Motor neuron (in vitro differentiated cells): ENCODE measurements around the gene TPP2. TPM values are rescaled to one million over a fixed set of nuclear protein-coding genes. Genes with fewer than 3 reads are reported as not detected.

Experiments used
- ATAC-seq, 8 experiments: fragments of 200-7000 bp; cut with Tn5 transposase; replicated peaks in 6 of 8; 2 replicates each; pipeline ENCODE4 v1.8.0; 2021; ENCODE audit warnings: mild to moderate bottlenecking in 8 of 8, moderate library complexity in 8 of 8
- H3K27ac ChIP-seq, 2 donors: fragments of 250-450 bp; sonication (Bioruptor Pico); 2 replicates each; pipeline ENCODE4 v1.9.0; 2021; ENCODE audit warnings: antibody characterized with exemption in 2 of 2, mild to moderate bottlenecking in 2 of 2, moderate library complexity in 1 of 2
- H3K4me1 ChIP-seq, 2 donors: fragments of 250-450 bp; sonication (Bioruptor Pico); replicated peaks in 1 of 2; 2 replicates each; pipeline ENCODE4 v1.6.1; 2021; ENCODE audit warnings: antibody characterized with exemption in 2 of 2, mild to moderate bottlenecking in 2 of 2, moderate library complexity in 1 of 2
- H3K4me3 ChIP-seq, 5 donors: fragments of 250-450 bp; sonication (Bioruptor Pico); 2 replicates each; pipeline ENCODE4 v1.9.0; 2021; ENCODE audit warnings: antibody characterized with exemption in 5 of 5, mild to moderate bottlenecking in 5 of 5, moderate library complexity in 4 of 5
- WGBS, 10 experiments: fragments of 450-650 bp; shearing (Covaris generic); methylation state at CpG; one replicate each; pipeline ENCODE4 v1.0.0; 2022; 5-methylcytosine and 5-hydroxymethylcytosine counted together
- in situ Hi-C, 9 experiments: fragments of 400-800 bp; cut with MboI; loops; one replicate each; pipeline ENCODE4 v1.15.0; 2021; ENCODE audit warnings: low sequenced_read_pairs in 9 of 9, low pct_unique_long_range_greater_than_20kb in 2 of 9; ENCODE audit not compliant: unreplicated experiment in 9 of 9
- total RNA-seq, 8 experiments: library from RNA; unstranded; fragments of 300-600 nt; gene quantifications; 2 replicates each; pipeline versions ENCODE4 v1.2.3 to v1.2.4, GENCODE V29; 2022

Gene TPP2
- total RNA-seq, 8 experiments from 2014 or later: 22.0 to 70.8 (median 38.0) TPM

DNA sequence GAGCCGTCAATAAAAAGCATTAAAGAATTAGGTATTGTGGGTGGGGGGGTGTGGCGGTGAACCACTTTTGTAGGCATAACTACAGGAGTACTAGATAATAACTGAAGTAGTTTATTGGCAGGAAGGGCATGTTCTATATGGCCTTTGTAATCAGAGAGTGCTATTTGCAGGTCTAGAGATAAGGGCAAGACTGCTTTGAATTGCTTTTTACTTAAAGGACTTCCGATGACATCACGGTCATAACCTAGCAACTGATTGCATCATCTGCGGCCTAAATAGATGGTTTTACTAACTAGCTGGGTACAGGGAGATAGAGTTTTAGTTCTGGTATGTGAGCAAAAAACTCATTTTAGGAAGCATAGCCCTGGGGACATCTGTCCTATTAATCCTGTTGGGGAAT lies 73.3 kb downstream of the TPP2 start:
- Histone ChIP-seq H3K27ac (no peak overlapping the region), H3K4me1 (no peaks in the 10 kb centered on the region), H3K4me3 (no peak overlapping the region)
- 40 to 100% (median 93%) methylated on average over 1 to 5 of the region's 5 CpGs; no CpG with 5 or more reads in 1 of the 10 experiments for WGBS, 10 experiments
- in situ Hi-C loops: no loop called here
- no peak for ATAC-seq

DNA sequence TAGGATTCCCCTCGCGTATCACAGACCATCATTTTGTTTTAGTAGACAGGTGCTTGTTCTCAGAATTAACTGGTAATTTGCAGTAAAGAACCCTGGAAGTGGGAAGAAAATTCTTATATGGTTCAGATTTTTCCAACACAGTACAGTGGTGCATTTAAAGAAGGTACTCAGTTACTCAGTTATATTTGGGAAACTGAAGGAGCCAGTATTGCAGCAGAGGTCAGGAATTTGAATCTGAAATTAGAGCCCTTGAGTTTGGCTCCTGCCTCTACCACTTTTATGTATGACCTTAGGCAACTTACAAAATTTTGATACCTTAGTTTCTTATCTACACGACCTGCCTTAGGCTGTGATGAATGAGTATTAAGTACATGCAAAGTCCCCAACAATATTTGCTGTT lies 78.3 kb downstream of the TPP2 start:
- Histone ChIP-seq H3K4me1 (no peaks in the 10 kb centered on the region), H3K27ac (no peak overlapping the region), H3K4me3 (no peak overlapping the region)
- ATAC-seq: no peak
- 83 to 100% (median 91%) methylated on average over 2 to 3 of the region's 3 CpGs; no CpG with 5 or more reads in 1 of the 10 experiments for WGBS, 10 experiments
- in situ Hi-C loops: no loop called here

DNA sequence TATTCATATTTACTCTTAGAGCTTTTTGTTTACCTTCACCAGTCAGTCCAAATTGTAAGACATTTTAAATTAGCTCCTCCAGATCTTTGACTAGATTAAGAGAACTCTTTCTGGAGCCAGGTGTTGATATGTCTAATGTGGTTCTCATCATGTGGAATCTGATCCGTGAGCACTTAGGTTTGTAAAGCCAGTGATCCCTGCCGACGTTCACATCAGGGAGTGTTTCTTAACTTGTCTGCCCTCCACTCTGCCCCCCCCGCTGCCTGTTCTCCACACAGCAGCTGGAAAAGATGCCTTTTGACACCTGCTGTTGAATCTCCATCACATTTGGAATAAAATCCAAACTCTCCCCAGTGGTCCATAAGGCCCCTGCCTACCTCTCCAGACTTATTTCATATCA lies 80.3 kb downstream of the TPP2 start:
- no peak for ATAC-seq
- WGBS, 10 experiments: 63 to 100% (median 100%) methylated on average over 1 to 4 of the region's 4 CpGs; no CpG with 5 or more reads in 2 of the 10 experiments
- no peak overlapping the region for H3K4me3 ChIP-seq
- in situ Hi-C loops: no loop called here
- H3K4me1 ChIP-seq: no peaks in the 10 kb centered on the region
- H3K27ac ChIP-seq: no peak overlapping the region

DNA sequence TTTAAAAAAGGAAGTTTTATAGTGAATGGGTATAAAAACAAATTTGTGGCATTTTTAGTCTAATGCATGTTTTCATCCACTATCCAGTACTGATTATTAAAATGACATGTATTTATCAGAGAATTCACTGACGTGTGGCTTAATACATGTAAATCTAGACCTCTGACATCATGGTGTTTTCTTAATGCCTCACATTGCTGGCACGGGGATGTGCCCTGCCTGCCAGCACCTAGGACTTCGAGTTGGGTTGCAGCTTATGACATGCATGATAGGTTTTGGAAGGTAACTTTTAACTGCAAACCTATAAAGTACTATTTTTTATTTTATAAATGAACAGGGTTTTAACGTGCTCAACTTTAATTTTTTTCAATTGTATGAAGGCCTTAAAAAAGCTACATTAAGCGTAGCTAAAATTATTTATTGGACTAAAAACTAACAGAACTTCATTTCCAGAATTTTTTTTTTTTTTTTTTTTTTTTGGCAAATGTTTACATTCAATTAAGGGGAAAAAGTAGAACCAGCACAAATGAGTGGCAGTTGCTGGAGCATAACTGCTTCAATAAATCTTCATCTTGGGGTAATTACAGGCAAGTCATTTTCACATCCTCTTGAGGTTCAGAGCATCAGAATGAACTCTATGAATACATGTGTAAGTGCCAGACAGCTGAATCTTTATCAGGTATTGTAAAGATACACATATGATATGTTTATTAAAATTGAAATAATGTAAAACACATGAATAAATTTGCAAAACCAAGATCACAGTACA lies 81.7 kb downstream of the TPP2 start:
- in situ Hi-C loops: no loop called here
- Histone ChIP-seq H3K4me1 (no peaks in the 10 kb centered on the region), H3K4me3 (no peak overlapping the region), H3K27ac (no peak overlapping the region)
- no peak for ATAC-seq
- WGBS, 10 experiments: 82 to 100% (median 95%) methylated on average over 3 to 5 of the region's 5 CpGs

DNA sequence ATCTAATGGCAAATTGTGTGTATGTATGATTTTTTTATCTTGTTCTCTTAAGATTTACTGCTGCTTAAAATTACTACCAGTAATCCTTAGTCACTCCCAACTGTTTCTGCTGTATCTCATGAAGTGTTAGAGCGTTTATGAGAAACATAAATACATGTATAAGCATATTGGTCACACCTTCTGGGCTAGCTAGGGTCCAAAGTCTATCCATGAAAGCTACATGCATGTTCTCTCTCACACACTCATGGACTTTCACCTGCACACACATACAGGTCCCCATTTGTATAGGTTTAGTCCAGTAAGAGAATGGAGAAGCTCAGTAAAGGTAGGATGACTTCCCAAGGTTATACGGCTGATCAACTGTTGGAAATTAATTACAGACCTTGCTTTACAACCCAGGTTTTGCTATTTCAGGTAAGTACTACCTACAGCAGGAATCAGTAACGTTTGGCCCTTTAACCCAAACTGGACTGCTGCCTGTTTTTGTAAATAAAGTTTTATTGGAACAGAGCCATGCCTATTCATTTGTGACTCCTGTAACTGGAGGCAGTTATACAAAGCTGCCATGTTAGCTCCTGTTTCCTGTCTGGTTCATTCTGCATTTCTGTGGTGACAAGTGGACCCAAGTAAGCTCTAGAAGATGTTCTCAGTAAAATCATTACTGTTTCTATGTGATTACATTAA lies 82.8 kb downstream of the TPP2 start:
- no peak overlapping the region for H3K27ac ChIP-seq
- H3K4me1 ChIP-seq: no peaks in the 10 kb centered on the region
- in situ Hi-C loops: no loop called here
- ATAC-seq: no peak
- 42 to 100% (median 80%) methylated on average over 1 to 3 of the region's 3 CpGs; no CpG with 5 or more reads in 1 of the 10 experiments for WGBS, 10 experiments
- H3K4me3 ChIP-seq: no peak overlapping the region

DNA sequence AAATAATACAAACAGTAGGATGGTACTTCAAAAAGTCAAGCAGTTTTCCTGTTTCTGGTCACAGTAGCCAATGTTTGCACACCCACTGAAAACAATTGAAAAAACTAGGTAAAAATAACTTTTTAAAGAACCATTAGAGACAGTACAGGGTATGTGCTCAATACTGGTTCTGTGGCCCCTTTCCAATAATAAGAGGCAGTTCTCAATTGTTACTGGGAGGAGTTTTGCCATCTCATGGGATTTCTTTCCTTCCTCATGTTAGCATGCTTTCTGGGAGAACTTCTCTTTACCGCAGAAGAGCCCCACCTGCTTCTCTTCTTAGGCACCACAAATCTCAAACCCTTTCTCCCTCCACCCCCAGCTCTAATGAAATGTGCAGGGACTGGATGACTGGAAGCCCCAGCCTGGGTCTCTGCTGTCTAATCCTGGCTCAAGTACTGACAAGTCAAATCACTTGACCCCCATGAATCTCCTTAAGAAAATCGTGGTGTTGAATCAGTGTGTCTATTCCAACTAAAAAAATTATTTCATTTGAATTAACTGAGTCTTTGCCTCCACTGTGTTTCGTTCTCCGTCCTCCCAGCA lies 83.4 kb downstream of the TPP2 start:
- WGBS, 10 experiments: 29 to 100% (median 87%) methylated on average over 1 to 4 of the region's 4 CpGs; no CpG with 5 or more reads in 1 of the 10 experiments
- no peak for ATAC-seq
- in situ Hi-C loops: no loop called here
- Histone ChIP-seq H3K4me3 (no peak overlapping the region), H3K27ac (no peak overlapping the region), H3K4me1 (no peaks in the 10 kb centered on the region)

DNA sequence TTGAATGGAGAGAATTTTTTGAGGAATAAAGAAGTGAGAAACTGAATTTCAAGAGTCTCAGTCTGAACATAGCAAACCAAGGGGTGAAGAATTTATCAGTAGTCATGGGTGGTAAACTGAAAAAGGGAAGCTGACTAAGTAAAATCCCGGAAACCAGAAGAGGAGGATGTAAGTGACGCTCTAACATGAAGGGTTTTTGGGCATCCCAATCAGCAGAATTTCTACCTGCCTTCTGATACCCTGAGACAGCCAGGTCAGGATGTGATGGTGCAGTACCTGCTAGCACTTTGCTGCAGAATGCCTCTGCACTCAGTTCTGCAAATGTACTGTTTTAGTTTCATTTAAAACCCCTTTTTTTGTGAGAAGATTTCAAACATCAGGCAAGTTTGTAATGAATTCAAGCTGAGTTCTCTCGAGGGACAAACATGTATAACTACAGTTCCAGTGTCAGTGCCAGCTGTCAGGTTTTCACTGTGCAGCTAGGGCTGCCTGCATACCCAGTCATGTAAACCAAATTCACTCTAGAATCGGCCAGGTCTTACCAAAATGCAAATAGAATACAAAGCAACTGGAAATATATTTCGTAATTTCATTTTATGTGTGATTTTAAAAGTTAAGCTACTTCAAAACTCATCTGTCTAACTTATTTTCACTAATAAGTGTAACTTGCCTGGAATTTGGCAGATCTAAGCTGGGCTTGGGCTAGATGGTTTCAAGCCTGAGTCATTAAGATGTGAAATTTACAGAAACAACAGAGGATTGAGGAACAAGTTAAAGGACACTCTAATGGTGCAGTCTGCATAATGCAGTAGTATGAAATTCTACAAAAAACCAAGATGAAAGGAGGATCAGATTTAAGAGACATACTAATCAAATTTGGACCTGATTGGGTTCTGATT lies 84.3 kb downstream of the TPP2 start:
- no peak overlapping the region for H3K27ac ChIP-seq
- ATAC-seq: no peak
- H3K4me1 ChIP-seq: no peaks in the 10 kb centered on the region
- in situ Hi-C loops: no loop called here
- WGBS, 10 experiments: 38 to 100% (median 81%) methylated on average over 1 to 5 of the region's 5 CpGs
- H3K4me3 ChIP-seq: no peak overlapping the region

DNA sequence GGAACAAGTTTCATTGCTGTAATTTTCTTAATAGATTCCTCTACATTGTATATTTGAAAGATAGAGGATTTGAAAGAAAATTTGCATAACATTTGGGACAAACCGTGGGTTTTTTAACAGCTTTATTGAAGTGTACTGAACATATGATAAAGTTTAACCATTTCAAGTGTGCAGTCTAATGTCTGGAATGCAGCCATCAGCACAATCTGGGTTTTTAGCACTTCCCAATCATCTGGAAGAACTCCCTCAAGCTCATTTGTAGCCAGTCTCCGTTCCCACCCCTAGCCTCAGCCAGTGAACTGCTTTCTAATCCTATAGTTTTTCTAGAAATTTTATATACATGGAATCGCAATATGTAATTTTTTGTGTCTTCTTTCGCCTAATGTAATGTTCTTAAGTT lies 85.4 kb downstream of the TPP2 start:
- ATAC-seq: no peak
- in situ Hi-C loops: no loop called here
- H3K4me3 ChIP-seq: no peak overlapping the region
- 10 to 100% (median 51%) methylated on average over 2 to 4 of the region's 4 CpGs; no CpG with 5 or more reads in 1 of the 10 experiments for WGBS, 10 experiments
- H3K4me1 ChIP-seq: no peaks in the 10 kb centered on the region
- no peak overlapping the region for H3K27ac ChIP-seq

DNA sequence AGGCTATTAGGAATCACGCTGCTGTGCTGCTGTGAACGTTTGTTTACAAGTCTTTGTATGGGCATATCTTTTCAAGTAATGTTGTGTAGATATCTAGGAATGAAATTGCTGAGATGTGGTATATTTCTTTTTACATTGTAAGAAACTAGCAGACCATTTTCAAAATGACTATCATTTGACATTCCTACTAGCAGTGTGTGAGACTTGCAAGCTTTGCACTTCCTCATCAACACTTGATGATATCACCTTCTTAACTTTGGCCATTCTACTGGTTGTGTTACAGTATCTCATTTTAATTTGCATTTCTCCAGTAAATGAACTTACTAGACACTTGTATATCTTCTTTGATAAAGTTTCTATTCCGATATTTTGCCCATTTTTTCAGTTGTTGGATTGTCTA lies 85.9 kb downstream of the TPP2 start:
- no peak for ATAC-seq
- H3K4me3 ChIP-seq: no peak overlapping the region
- in situ Hi-C loops: no loop called here
- no peaks in the 10 kb centered on the region for H3K4me1 ChIP-seq
- 64 to 100% (median 92%) methylated on average over 1 to 3 of the region's 3 CpGs for WGBS, 10 experiments
- H3K27ac ChIP-seq: no peak overlapping the region

DNA sequence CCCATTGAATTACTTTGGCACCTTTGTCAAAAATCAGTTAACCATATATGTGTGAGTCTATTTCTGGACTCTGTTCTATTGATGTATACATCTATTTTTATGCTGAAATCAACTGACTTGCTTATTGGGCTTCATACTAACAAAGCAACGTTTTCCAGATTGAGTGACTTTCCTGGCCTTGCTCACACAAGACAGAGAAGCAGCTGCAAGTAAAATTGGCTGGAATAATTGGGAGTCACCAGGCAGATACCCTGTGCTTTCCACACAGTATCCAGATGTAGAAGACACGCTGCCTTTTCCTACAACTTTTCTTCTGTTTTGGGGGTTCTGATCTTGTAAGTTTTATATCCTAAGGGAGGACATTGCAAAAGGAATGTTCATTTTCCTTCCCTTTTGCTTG lies 86.9 kb downstream of the TPP2 start:
- no peak overlapping the region for H3K27ac ChIP-seq
- WGBS, 10 experiments: 14 to 100% (median 67%) methylated on average over 1 to 2 of the region's 2 CpGs; no CpG with 5 or more reads in 1 of the 10 experiments
- H3K4me1 ChIP-seq: no peaks in the 10 kb centered on the region
- no peak overlapping the region for H3K4me3 ChIP-seq
- in situ Hi-C loops: no loop called here
- no peak for ATAC-seq

DNA sequence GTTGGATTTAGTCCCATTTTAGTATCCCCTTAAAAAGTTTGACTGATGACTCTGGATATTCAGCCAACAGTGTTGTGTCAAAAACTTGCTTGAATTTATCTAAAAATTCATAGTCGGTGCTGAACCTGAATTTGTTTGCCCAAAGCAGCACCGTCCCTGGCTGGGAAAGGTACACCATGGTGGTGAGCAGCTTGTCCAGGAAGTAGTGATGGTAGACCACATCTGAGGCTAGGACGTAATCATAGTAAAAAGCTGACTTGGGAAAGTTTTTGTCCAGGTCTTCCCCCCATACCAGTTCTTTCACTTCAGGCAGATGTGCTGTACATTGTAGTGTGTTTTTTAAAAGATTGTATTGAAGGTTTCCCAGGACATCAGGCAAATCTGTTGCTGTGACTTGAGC lies 89.2 kb downstream of the TPP2 start:
- H3K4me3 ChIP-seq: no peak overlapping the region
- in situ Hi-C loops: no loop called here
- no peak overlapping the region for H3K27ac ChIP-seq
- 17 to 100% (median 80%) methylated on average over 1 to 3 of the region's 3 CpGs; no CpG with 5 or more reads in 5 of the 10 experiments for WGBS, 10 experiments
- no peak for ATAC-seq
- H3K4me1 ChIP-seq: no peaks in the 10 kb centered on the region

DNA sequence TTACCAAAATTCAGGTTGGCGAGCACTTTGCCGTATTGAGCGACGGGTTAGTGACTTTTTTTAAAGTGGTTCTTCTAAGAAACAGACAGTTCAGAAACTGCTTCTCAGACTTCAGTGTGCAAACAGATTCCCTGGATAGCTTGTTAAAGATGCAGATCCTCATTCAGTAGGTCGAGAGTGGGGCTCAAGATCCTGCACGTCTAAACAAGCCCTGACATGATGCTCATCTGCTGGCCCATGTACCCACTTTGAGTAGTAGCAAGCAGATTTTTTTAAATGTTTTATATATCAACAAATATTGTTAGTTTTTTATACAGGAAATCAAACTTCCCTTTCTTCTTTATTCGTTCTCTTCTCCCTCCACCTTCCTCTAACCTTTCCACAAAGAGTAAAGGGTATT lies 90.7 kb downstream of the TPP2 start:
- ATAC-seq: no peak
- in situ Hi-C loops: no loop called here
- H3K4me1 ChIP-seq: no peaks in the 10 kb centered on the region
- H3K4me3 ChIP-seq: no peak overlapping the region
- 77 to 100% (median 92%) methylated on average over 1 to 6 of the region's 7 CpGs for WGBS, 10 experiments
- no peak overlapping the region for H3K27ac ChIP-seq
